Midbrain (tissue), 1 donor: ENCODE measurements around the gene CDC14C.
"Not testable (repeated sequence)": the region's sequence is repeated elsewhere in the genome, so short reads cannot be mapped to it uniquely, and the experiment has no call there.

ENCODE experiments used
- DNase-seq: peaks from one replicate; lab custom pipeline; 2025; lab: John Stamatoyannopoulos, UW

The CDC14C gene

DNA sequence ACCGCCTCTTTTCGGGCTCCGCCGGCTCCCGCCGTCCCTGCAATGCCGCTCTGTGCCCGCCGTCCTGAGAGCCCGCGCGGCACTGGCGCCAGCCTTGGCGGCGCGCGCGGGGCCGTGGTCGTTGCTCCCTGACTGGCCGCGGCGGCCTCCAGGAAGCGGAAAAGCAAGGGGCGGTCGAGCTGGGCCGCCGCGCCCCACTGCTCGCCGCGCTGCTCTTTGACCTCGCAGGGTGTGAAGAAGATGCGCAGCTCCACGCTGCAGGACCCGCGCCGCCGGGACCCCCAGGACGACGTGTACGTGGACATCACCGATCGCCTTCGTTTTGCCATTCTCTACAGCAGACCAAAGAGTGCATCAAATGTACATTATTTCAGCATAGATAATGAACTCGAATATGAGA is at the start of gene CDC14C:
CDC14C (plus strand) TSS at position 115 of the 400 bp plus-strand sequence; CDS start at position 241, 126 bp downstream.
- no peak for DNase-seq

DNA sequence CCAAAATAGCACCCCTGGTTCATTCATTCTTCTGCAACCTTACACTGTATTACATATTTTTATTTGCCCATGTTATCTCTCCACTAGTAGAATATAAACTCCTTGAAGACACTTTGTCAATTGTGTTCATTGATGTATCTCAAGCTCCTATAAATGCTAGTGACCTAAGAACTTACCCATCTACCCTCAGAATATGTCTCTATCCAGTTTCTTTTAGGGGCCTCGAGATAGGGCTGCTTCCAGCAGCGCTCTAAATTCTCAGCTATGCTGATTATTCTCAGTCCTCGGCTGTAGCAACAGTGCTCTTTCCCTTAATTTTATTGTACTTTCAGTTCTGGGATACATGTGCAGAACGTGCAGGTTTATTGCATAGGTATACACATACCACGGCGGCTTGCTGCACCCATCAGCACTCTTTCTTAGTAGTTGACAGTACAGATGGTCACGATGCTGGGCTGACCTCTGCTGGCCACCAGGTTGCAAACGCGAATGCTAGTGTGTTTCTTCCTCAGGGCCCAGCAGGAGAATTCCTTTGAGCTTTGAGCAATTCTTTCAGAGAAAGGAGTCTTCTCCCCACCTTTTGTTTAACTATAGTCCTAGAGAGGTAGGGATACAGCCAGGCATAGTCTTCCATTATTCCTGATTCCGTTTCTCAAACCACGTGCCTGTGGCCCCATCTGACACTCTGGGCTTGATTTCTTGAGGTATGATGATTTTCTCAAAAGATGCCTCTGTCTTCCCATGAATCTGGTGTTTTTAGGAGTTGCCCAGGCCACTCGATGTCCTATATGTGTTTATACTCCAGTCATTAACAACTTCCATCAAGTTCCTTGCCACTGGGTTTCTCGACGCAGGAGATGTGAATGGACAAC is 49.1 kb upstream of the CDC14C start:
- peak; percentile 81 for DNase-seq

DNA sequence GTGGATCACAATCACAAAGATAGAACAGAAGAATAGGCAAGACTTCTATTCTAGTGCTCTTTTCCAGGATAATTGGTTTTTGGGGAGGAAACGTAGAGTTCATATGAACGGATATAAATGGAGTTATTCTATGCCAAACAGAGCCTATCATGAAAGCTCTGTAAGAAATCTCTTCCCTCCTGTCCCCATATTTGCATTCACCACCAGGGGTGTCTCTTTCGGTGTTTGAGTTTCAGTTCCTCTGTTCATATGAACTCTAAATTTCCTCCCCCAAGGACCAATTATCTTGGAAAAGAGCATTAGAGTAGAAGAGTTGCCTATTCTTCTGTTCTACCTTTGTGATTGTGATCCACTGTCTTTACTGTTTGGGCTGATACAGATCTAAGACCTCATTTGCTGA is 48.3 kb upstream of the CDC14C start:
- DNase-seq, result no peak

DNA sequence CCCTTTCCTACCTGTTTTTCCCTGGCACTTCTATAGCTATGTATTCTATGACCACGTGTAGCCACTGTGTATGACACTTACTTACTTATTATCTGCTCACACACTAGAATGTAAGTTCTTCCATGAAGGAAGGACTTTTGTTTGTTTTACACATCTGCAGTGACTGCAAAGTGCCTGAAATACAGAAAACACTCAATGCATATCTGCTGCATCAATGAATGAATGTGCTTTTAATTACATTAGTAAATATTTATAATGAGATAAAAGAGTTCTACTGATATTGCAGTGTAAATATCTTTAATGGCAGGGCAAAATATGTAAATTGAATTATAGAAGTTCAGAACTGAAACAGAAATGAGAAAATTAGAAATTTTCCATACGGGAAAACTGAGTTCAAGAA is 43.5 kb upstream of the CDC14C start:
- no peak for DNase-seq

DNA sequence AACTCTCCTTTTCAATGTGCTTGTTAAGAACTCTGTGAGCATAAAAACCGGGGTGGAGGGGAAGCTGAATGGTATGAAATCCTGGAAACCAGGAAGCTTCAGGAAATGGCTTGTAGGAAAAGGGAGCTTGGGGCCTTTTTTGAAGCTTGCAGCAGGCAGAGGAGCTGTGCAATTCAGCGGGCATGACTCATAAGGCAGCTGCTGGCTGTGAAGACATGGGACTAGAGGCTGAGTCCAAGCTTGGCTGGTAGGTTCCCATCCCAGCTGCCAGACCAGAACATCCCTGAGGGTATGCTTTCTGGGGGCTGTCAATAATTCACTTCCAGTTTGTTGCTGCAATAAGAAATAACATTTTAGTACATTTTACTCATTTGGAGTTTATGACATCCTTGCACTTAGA is 36.8 kb upstream of the CDC14C start:
- no peak for DNase-seq

DNA sequence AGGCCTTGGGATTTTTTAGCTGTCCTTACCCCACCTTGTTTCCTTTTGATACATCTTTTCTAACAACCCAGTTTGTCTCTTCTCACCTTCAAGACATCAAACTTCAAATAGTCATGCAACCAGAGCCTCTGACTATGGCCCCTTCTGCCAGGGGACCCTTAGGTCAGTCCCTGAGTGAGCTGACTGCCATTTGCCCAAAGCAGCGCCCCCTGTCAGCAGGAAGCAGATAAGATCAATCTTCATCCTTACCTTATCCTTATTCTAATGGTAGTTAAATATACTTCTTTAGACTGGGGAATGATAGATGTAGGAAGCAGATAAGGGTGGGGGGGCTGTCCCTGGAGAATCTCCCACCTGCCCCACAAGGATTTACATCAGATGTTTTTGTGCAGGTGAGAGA is 29.8 kb upstream of the CDC14C start:
- no peak for DNase-seq

DNA sequence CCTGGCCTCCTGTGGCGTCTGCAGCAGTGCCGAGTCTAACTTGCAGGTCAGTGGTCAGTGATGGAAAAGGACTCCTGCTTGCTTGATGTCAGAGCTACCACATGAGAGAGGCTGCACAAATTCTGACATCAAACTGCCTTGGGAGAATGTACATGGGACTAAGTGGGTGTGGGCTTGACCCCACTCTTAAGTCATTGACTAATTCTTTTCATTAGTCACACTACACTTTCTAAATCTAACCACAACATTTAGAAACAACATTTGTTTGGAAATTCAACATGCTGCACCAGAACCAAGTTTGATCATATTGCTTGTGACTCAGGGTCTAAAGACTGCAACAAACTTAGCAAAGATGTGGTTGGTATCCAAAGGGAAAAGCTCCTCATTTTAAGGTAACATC is 24.4 kb upstream of the CDC14C start:
- DNase-seq, result no peak

DNA sequence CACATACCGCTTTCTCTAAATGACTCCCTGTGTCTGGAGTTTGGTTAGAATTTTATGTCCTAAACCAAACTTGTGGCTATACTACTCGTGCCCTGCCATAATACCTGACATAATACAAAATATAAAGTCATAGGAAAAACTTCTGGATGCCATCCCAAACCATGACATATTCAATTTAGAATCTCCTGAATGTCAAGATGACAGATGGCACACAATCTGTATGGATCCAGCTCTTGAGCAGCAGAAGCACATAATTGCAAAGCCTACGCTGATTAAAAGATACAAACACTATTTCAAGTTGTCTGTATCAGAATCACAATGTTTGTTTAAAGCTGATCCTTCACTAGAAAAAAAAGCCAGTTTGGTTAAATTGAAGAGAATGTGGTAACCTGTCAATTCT is 22.4 kb upstream of the CDC14C start:
- no peak for DNase-seq

DNA sequence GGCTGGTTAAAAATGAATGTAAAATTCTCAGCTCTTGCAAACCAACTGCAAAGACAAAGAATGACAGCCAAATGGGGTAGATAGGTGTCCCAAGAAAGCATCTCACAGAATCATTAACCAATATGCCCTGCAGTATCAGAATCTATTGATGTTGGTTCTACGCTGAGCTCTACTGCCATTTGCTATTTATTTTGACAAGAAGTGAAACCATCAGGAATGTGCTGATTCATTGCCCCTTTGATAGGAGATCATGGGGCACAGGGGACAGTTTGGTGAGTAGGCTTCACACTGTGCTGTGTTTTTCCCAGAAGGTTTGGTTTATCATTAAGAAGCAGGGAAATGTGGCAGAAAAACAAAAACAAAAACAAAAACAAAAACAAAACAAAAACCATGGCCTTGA is 19.4 kb upstream of the CDC14C start:
- no peak for DNase-seq

DNA sequence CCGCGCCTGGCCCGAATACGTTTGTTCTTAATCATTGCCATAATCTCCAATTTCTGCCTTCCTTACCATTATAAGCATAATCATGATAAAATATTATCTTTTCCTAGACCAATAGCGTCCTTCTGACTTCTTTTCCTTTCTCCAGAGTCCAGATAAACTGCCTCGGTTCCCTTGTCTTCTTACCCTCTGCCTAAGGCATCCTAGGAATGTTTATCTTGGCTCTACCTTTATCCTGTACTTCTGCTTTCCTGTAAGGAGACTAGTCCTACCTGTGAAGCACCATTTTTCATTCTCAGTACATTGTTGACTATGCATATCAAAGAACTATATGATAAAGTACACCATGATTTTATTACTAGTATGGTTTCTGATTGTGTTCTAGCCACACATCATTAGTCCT is 18.7 kb upstream of the CDC14C start:
- not testable (repeated sequence) for DNase-seq

DNA sequence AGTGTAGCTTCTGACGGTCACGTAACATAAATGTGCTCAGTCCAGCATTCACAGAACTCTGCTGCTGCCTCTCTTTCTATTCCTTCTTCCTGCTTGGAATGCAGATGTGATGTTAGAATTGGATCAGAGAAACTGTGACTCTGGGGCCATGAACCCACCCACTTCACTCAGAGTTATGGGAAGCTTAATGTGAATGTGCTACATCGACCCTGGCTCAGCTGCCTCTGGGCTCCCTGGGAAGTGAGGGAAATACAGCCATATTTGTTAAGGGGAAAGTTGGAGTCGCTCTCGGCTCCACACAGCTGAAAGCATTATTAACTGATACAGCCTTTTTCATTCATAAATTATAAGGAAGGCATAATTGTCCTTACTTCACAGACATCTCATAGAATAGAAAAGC is 14.5 kb upstream of the CDC14C start:
- not testable (repeated sequence) for DNase-seq

DNA sequence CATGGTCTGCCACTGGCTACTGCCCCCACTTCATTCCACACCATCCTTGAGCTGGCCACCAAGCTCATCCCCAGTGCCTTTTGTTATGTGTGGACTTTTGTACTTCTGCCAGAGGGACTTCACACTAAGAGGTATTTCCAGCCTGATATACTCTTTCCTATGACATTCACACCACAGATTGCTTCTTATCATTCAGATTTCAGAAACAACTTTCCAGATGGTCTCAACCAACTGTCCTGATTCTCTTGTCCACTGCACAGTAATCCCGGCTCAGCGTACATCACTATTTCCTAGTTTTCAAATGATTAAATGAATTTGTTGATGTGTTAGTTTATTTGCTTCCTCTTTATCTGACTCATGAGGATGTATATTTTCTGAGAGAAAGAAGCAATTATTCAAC is 7.1 kb downstream of the CDC14C start:
- DNase-seq, result no peak

DNA sequence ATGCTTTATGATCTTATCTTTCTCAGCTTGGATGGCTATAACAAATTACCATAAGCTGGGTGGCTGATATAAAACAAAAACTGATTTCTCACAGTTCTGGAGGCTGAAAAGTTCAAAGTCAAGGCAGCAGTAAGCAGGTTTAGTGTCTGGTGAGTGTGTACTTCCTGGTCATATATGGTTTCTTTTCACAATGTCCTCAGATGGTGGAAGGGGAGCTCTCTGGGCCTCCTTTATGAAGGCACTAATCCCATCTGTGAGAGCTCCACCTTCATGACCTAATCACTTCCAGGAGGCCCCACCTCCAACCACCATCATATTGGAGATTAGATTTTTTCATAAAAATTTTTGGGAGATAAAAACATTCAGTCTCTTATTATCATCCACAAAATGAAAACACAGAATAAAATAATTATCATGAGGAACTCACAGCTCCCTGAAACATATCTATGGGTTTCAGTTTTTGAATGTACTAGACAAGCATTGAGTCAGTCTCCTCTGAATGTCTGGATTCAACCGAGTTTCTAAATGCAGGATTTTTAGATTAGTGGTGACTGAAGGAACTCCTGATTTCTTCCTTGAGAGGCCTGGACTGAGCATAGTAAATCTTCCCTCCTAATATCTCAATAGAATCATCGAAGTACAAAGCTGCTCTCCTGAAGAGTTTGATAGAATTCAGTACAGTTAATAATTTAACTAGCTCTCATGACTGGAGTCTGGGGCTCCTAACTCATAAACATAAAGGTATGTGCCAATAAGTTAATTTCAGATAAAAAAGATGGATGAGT is 8.0 kb downstream of the CDC14C start:
- DNase-seq, result no peak

DNA sequence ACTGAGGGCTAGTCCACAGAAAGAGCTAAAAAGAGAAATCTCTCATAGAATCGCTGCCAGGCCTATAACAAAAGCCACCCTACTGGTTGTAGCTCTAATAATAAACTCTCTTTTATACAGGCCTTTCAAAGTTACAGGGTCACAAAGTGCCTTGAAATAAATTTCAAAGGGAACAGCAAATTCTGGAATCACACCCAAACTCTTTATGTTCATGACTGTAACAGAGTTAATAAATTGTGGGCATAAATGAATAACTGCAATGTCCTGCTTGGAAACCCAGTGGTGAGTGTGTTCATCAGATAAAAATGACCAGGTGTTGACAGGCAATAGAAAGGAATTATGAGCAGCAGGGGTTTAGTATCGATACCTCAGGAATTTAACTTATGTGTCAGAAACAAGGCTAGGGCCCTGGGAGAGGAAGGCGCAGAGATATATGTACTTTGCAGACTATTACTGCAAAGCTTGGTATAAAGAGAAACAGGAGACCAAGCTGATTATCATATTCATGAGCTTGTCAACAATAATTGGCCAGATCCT is 9.3 kb downstream of the CDC14C start:
- no peak for DNase-seq

DNA sequence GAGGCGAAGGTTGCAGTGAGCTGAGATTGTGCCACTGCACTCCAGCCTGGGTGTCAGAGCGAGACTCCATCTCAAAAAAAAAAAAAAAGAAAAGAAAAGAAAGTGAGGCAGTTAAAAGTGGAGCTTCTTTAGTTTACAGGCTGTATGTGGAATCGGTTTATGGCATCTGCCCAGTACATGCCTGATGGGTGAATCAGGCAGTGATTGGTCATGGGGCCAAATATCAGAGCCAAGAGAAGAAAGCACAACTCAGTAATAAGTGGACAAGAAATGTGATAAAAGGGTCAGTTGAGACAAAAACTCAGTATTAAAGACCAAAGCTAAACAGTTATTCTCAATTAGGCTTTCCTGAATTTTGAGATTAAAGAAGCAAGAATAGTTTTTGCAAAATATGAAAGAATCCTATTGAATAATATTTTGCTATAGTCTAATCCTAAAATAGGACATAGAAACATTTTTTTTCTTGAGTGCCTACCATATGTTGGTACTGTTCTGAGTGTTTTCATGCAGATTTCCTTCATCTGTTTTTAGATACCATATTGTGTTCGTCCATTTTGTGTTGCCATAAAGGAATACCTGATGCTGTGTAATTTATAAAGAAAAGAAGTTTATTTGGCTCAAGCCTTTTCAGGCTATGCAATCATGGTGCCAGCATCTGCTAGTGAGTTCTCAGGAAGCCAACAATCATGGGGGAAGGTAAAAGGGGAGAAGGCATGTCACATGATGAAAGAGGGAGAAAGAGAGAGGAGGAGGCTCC is 14.4 kb downstream of the CDC14C start:
- no peak for DNase-seq

DNA sequence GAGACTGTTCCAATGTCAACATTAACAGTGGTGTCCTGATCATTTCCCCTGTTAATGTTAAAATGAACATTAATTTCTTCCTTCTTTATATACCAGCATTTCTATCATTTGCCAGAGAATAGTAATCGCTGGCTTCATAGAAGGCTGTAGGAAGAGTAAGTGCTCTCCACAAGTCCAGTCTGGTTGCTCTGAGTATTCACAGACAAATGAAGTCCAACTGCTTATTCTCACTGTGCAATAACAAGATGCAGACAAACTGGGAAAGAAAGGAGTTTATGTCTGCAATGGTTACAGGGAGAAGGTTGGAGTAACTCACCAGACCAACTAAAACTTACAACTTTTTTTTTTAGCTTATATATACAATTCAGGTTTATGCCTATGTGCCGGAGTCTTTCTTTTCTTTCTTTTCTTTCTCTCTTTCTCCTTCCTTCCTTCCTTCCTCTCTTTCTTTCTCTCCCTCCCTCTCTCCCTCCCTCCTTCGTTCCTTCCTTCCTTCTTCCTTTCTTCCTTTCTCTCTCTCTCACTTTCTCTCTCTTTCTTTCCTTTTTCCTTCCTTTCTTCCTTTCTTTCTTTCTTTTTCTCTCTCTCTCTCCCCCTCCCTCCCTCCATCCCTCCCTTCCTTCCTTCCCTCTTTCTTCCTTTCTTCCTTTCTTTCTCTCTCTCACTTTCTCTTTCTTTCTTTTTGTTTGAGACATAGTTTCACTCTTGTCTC is 19.1 kb downstream of the CDC14C start:
- DNase-seq, result no peak

DNA sequence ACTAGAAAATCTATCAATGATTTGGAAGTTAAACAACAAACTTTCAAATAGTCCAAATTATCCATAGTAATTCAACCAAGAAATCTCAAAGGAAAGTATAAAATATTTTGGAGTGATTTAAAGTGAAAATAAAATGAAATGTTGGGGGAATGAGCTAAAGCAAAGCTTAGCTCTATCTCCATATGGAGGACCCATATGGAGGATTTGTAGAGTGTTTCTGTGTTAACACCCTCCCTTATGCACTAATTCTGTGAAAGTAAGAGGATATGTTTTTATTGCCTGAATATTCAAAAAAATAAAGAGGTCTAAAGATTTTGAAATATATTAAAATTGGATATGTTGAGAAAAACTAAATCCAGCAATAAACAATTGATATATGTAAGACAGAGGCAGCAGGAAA is 31.6 kb downstream of the CDC14C start:
- DNase-seq, result no peak

DNA sequence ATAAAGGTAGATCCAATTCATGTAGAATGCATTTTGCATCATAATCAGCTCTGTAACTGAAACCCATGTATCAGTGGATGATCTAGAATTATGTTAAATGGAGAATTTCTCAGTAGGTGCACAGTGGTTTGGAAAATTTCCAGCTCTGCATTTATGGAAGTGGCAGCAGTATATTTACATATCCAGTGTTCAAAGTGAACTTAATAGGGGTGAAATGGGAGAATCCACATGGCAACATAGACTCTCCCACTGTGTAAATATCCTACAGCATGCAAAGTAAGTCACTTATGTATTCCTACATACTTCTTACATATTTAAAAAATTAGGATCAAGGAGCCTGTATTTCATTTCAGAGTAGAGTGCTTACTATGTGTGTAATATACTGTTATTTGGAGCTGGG is 35.3 kb downstream of the CDC14C start:
- no peak for DNase-seq

DNA sequence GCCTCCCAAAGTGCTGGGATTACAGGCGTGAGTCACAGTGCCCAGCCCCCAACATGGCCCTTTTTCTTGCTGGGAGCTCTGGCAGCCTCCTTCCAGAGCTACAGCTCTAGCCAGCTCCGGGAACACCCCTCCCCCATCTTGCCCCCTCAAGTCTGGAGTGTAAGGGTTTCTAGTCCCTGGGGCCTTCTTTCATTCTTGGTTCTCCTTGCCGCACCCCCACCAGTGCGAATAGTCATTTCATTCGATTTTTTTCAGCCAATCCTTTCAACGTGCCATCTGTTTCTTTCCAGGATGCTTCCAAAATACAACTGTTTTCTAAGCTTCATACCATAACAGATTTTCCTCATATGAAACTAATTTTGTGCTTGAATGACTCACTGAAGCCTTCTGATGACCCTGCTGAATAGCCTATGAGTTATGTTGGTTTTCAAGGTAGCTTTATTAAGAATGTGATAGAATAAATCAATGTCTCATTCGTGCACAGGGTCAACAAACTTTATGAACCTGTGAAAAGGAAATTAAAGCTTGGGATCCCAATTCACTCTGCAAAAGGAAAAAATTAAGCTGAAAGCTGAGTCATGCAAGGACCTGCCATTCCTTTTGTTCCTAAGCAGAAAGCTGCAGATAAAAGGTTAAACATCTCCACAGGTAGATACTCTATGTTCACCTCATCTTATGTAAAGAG is 38.6 kb downstream of the CDC14C start:
- DNase-seq, result no peak

DNA sequence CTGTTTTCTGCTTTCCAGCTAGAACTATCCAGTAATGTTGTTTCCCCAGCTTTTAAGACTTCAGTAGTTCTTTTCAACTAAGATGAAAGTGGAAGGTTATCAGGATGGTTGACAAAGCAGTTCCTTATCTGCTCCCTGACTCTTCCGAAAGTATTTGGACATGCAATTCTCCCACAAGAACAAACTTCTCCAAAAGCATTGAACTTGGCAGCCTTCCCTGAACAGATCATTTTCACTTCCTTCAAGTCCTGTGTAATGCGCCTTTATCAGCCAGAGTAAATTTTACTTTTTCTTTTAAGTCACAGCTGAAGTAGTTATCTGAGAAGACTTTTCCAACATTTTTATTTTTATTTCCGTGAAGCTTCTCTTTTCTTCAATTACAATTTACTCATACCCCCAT is 39.7 kb downstream of the CDC14C start:
- peak; percentile 37 for DNase-seq

DNA sequence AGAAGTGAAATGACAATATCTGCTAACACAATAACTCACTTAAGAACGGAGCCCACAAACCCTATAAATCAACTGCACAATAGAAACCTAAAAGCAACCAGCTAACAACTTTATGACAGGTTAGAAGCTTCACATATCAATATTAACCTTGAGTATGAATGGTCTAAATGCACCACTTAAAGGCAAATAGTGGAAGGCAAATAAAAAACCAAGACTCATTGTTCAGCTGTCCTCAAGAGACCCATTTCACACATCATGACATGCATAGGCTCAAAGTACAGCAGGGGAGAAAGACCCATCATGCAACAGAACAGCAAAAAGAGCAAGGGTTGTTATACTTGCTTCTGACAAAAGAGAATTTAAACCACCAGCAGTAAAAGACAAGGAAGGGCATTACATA is 46.8 kb downstream of the CDC14C start:
- no peak for DNase-seq
